Measurements from ENCODE around the gene NPTX2.
"Not testable (repeated sequence)": the region's sequence is repeated elsewhere in the genome, so short reads cannot be mapped to it uniquely, and the experiment has no call there.

Gene NPTX2

GRCh38 chr7:98617051-98617959 lies at the start of gene NPTX2:
Gene NPTX2 (plus strand): TSS chr7:98617285. CDS start chr7:98617462, 177 bp downstream.
- DNase-seq, result no peak

- no peak for DNase-seq
Measured at GRCh38 chr7:98567991-98568390, 49.1 kb upstream of the NPTX2 start.

DNA sequence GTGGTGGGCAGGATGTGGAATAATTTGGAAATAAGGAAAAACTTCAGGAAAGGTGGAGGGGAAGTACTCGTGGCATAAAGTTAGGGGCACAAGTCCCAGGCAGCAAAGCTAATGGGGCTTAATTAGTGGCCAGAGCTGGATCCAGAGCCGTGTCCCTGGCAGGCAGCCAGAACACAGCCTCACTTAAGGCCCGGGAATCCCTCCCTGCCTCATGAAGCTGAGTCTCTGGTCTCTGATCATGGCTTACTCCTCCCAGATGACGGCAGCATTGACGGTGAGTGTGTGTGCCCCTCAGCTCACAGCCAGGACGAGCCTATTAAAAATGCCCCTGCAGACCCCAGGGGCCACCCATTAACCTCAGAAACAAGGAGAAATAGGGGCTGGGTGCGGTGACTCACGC lies 48.2 kb upstream of the NPTX2 start:
- no peak for DNase-seq

GRCh38 chr7:98569691-98570337 lies 47.3 kb upstream of the NPTX2 start:
- no peak for DNase-seq

- DNase-seq, result no peak
Measured at GRCh38 chr7:98571006-98571405, 46.1 kb upstream of the NPTX2 start.

- DNase-seq, result no peak
Measured at GRCh38 chr7:98571986-98572385, 45.1 kb upstream of the NPTX2 start.

DNA sequence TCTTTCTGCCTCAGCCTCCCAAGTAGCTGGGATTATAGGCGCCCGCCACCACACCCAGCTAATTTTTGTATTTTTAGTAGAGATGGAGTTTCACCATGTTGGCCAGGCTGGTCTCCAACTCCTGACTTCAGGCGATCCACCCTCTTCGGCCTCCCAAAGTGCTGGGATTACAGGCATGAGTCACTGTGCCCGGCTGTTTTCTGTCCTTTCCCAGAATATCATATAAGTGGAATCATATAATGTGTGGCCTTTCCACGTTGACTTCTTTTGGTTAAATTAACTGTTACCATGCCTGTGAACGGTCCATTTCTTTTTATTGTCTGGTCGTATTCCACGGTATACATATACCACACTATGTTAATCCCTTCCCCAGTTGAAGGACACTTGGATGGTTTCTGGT lies 44.4 kb upstream of the NPTX2 start:
- DNase-seq, result not testable (repeated sequence)

DNA sequence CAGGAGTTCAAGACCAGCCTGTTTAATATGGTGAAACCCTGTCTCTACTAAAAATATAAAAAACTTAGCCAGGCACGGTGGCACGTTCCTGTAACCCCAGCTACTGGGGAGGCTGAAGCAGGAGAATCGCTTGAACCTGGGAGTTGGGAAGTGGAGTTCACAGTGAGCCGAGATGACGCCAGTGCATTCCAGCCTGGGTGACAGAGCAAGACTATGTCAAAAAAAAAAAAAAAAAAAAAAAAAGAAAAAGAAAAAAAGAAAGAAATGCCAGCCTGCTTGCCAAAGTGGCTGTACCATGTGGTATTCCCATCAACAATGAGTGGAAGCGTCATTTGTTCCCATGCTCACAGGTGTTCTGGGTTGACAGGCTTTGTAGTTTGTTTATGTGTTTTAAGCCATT lies 43.3 kb upstream of the NPTX2 start:
- no peak for DNase-seq

DNA sequence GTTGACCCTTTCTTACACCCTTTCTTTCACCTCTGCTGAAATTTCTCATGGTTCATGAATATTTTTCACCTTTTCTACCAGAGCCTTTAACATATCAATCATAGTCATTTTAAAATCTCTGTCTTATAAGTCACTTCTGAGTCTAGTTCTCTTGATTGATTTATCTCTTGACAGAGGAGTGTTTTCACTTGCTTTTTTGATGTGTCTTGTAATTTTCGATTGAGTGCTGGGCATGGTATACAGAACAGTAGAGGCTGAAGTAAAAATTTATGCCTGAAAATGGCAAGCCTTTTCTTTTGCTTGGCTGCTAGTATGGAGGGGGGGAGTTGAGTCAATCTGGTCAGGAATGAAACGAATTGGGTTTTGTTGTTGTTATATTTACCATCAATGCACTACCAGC lies 41.2 kb upstream of the NPTX2 start:
- DNase-seq, result no peak

GRCh38 chr7:98584830-98585229 lies 32.3 kb upstream of the NPTX2 start:
- no peak for DNase-seq

- no peak for DNase-seq
Measured at GRCh38 chr7:98591926-98592325, 25.2 kb upstream of the NPTX2 start.

- DNase-seq, result no peak
Measured at GRCh38 chr7:98594348-98594747, 22.7 kb upstream of the NPTX2 start.

GRCh38 chr7:98594787-98595186 lies 22.3 kb upstream of the NPTX2 start:
- no peak for DNase-seq

GRCh38 chr7:98598846-98599615 lies 18.1 kb upstream of the NPTX2 start:
- DNase-seq, result no peak

GRCh38 chr7:98599886-98600285 lies 17.2 kb upstream of the NPTX2 start:
- no peak for DNase-seq

DNA sequence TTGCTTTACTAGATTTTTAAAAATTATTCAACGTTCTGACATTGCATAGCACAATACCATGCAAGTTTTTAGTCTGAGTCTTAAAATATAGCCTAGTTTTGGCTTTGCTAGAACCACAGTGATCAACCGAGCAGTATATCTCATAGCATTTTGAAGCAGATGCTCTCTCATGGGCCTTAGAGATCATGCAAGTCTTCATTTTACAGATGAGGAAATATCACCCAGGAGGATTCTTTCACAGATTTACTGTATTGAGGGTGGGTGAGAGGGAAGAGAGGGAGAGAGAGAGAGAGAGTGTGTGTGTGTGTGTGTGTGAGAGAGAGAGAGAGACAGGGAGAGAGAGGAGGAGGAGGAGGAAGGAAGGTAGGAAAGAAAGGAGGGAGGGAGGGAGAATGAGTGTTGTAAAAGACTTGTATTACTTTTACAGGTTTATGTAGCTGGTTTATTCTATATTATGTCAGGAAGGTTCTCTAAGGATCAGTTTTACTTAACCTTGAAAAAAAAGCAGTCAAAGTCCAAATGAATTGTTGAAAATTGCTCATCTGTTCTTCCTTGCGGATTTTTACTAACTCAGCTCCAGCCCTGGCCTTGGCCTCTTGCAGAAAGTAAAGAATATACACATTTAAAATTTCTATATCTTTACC lies 14.2 kb upstream of the NPTX2 start:
- no peak for DNase-seq

- DNase-seq, result no peak
Measured at GRCh38 chr7:98603399-98603788, 13.7 kb upstream of the NPTX2 start.

GRCh38 chr7:98613601-98614425 lies 3.3 kb upstream of the NPTX2 start:
- no peak for DNase-seq

- no peak for DNase-seq
Measured at GRCh38 chr7:98616381-98617050, 569 bp upstream of the NPTX2 start.

DNA sequence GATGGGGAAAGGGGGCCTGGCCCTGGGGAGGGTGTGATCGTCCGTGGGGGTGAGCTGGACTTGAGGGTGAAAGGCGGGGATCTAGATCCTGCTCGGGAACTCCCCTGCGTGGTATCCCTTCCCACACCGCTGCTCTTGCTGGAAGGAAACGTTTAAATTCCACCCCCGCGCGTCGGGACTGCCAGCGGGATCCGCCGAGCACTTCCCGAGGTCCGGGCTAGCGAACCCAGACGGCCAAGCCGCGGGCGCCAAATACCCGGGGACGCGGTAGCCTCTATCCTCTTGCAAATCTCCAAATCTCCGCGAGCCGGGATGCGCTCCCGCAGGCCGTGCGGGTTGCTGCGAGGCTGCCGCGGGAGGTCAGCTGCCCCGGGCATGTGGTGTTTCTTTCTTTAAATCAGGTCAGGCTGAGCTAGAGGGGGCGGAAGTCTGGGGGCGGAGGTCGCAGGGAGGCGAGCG lies 904 bp downstream of the NPTX2 start:
- no peak for DNase-seq

- DNase-seq, result no peak
Measured at GRCh38 chr7:98618786-98619185, 1.7 kb downstream of the NPTX2 start.

Data from activated CD4-positive, alpha-beta T cell treated with anti-CD3 and anti-CD28 coated beads, Interleukin-2, amount 50 U/mL, for 1 hour (primary cell).